Left lung (tissue), 10 donors: ENCODE data around the gene ADH4. TPM values are rescaled to one million over a fixed set of nuclear protein-coding genes. Genes with fewer than 3 reads are reported as not detected.
A peak's percentile ranks its signal among the peaks of the same experiment; 100 is the strongest.
"Not testable (repeated sequence)": the region's sequence is repeated elsewhere in the genome, so short reads cannot be mapped to it uniquely, and the experiment has no call there.

Experiments
- ATAC-seq: fragments of 200-7000 bp; cut with Tn5 transposase; one replicate; pipeline ENCODE4 v1.9.1; 2020; ENCODE audit warnings: moderate library complexity
- DNase-seq, 4 donors: peaks; one replicate each; pipeline ENCODE4 v3.0.0-alpha.2; 2013 to 2020
- H3K27ac ChIP-seq, 2 donors: fragments of 200-600 bp; sonication (generic) in 1 of 2; one replicate each; pipeline versions ENCODE4 v1.5.0 to v1.8.0; 2020 to 2021
- H3K27me3 ChIP-seq, 2 donors: fragments of 200-600 bp; sonication (generic) in 1 of 2; one replicate each; pipeline versions ENCODE4 v1.5.0 to v1.8.0; 2020 to 2021
- H3K36me3 ChIP-seq, 2 donors: fragments of 200-600 bp; sonication (generic) in 1 of 2; one replicate each; pipeline versions ENCODE4 v1.5.0 to v1.8.0; 2020 to 2021
- H3K4me1 ChIP-seq, 2 donors: fragments of 200-600 bp; one replicate each; pipeline ENCODE4 v1.8.0; 2021
- H3K4me3 ChIP-seq, 2 donors: fragments of 200-600 bp; sonication (generic) in 1 of 2; one replicate each; pipeline versions ENCODE4 v1.5.0 to v1.8.0; 2020 to 2021; ENCODE audit warnings: mild to moderate bottlenecking in 1 of 2
- H3K9me3 ChIP-seq, 2 donors: fragments of 200-600 bp; sonication (generic) in 1 of 2; one replicate each; pipeline versions ENCODE4 v1.5.0 to v1.8.0; 2020 to 2021
- intact Hi-C, 2 donors: fragments of 100-400 bp; cut with DNase I; formaldehyde crosslinking; loops; one replicate each; pipeline versions ENCODE4 v1.11.2 to v1.14.2; 2022
- polyA plus RNA-seq, 6 donors: library from polyadenylated mRNA; unstranded; fragments of 120-200 nt; gene quantifications; one replicate each; pipeline ENCODE4 v1.2.1, GENCODE V29; 2013; ENCODE audit not compliant: insufficient read length in 6 of 6
- total RNA-seq, 2 donors: library from RNA; stranded (reverse); fragmentation: NEBNext Ultra II Directional; extraction: Animal tissue kit (Norgen Biotek cat#: 25700); gene quantifications; one replicate each; pipeline ENCODE4 v1.2.1, GENCODE V29; 2021
- TF ChIP-seq, protein P1 (sequence below), 2 donors: fragments of 200-600 bp; sonication (generic) in 1 of 2; IDR thresholded peaks; one replicate each; pipeline versions ENCODE4 v1.5.0 to v1.8.0; 2021; ENCODE audit warnings: antibody characterized with exemption in 2 of 2
- donor health status: DM: no; HTN: yes; CAD: no.
- donor health status: DM: no; HTN: no; CAD: no.

The ADH4 gene
- total and polyA plus RNA-seq, 8 donors: 0.48 to 2.0 (median 1.5) TPM; not detected in 2

- Histone ChIP-seq H3K27ac (no peak overlapping the region), H3K4me1 (no peaks in the 10 kb centered on the region), H3K36me3 (no peaks in the 10 kb centered on the region), H3K27me3 (no peaks in the 10 kb centered on the region), H3K4me3 (no peak overlapping the region), H3K9me3 (no peaks in the 10 kb centered on the region)
- intact Hi-C loops: no loop called here
- ATAC-seq: no peak
- no peak for DNase-seq
- TF ChIP-seq, protein P1, sequence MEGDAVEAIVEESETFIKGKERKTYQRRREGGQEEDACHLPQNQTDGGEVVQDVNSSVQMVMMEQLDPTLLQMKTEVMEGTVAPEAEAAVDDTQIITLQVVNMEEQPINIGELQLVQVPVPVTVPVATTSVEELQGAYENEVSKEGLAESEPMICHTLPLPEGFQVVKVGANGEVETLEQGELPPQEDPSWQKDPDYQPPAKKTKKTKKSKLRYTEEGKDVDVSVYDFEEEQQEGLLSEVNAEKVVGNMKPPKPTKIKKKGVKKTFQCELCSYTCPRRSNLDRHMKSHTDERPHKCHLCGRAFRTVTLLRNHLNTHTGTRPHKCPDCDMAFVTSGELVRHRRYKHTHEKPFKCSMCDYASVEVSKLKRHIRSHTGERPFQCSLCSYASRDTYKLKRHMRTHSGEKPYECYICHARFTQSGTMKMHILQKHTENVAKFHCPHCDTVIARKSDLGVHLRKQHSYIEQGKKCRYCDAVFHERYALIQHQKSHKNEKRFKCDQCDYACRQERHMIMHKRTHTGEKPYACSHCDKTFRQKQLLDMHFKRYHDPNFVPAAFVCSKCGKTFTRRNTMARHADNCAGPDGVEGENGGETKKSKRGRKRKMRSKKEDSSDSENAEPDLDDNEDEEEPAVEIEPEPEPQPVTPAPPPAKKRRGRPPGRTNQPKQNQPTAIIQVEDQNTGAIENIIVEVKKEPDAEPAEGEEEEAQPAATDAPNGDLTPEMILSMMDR (IDR thresholded peaks at IDR 0.05): no peak
Measured at GRCh38 chr4:99103166-99103565, 40.9 kb downstream of the ADH4 start.

DNA sequence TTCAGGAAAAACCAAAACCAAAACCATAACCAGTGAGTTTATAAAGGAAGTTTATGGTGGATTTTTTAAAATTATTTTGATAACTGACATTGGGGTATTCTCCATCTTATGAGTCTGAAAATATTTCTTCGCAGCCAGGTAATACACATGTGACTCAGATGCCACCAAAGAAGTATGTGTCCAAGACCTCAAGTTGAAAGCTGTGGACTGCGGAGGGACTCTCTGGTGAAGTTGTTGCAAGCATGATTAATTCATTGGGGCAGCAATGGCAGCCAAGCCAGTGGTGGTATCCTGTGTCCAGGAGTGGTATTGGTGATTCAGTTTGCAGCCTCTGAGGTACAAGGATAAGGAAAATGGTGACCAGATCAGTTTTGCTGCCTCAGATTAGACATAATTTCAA, 41.5 kb downstream of the ADH4 start:
- TF ChIP-seq, protein P1 (IDR thresholded peaks at IDR 0.05): no peak
- H3K4me1 ChIP-seq: no peaks in the 10 kb centered on the region
- H3K27ac ChIP-seq: no peak overlapping the region
- intact Hi-C loops: no loop called here
- DNase-seq (no peak), ATAC-seq (no peak)
- H3K27me3 ChIP-seq: no peaks in the 10 kb centered on the region
- H3K36me3 ChIP-seq: no peaks in the 10 kb centered on the region
- no peaks in the 10 kb centered on the region for H3K9me3 ChIP-seq
- no peak overlapping the region for H3K4me3 ChIP-seq

DNA sequence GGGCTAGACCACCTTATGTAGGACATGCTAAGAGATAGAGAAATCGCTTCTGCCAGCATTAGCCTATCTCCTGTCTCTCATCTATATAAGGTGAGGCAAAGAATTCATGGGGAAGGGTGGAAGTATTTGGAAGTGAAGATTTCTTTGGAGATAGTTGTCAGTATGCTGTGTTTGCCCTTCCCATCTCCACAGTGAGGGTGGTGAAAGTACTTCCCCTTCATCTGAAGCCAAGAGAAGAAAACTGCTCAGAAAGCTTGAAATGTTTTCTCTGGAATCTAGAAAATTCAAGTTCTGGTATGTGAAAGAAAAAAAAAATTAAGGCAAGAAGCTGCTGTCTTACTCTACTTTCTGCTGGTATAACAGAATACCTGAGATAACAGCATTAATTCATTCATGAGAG, 43.2 kb downstream of the ADH4 start:
- DNase-seq: no peak
- no peak for ATAC-seq
- H3K27me3 ChIP-seq: no peaks in the 10 kb centered on the region
- no peaks in the 10 kb centered on the region for H3K9me3 ChIP-seq
- H3K4me3 ChIP-seq: no peak overlapping the region
- H3K4me1 ChIP-seq: no peaks in the 10 kb centered on the region
- no peak overlapping the region for H3K27ac ChIP-seq
- TF ChIP-seq, protein P1 (IDR thresholded peaks at IDR 0.05): no peak
- H3K36me3 ChIP-seq: no peaks in the 10 kb centered on the region
- intact Hi-C loops: no loop called here

DNA sequence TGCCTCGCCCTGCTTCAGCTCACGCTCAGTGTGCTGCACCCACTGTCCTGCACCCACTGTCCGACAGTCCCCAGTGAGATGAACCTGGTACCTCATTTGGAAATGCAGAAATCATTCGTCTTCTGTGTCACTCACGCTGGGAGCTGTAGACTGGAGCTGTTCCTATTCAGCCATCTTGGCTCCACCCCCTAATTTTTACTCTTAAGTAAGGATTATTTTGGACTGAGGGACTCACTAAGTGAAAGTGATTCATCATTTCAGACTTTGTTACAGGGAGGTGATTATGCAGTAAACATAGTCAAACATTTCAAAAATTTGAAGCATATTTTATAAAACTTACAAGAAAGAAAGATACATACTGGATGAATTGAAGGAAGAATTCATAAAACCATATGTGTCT, 44.3 kb downstream of the ADH4 start:
- H3K27me3 ChIP-seq, H3K4me1 ChIP-seq, H3K27ac ChIP-seq, DNase-seq, intact Hi-C loops, H3K9me3 ChIP-seq, ATAC-seq, H3K4me3 ChIP-seq, H3K36me3 ChIP-seq: not testable (repeated sequence)

DNA sequence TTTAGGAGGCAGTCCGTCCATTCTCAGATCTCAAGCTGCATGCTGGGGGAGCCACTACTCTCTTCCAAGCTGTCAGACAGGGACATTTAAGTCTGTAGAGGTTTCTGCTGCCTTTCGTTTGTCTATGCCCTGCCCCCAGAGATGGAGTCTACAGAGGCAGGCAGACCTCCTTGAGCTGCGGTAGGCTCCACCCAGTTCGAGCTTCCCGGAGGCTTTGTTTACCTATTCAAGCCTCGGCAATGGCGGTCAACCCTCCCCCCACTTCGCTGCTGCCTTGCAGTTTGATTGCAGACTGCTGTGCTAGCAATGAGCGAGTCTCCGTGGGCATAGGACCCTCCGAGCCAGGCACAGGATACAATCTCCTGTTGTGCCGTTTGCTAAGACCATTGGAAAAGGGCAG, 44.8 kb downstream of the ADH4 start:
- no peaks in the 10 kb centered on the region for H3K4me1 ChIP-seq
- no peaks in the 10 kb centered on the region for H3K36me3 ChIP-seq
- intact Hi-C loops: no loop called here
- TF ChIP-seq, protein P1 (IDR thresholded peaks at IDR 0.05): no peak
- ATAC-seq (no peak), DNase-seq (peak in 1 of 4 donors; percentile 37)
- no peak overlapping the region for H3K4me3 ChIP-seq
- H3K9me3 ChIP-seq: no peaks in the 10 kb centered on the region
- no peaks in the 10 kb centered on the region for H3K27me3 ChIP-seq
- no peak overlapping the region for H3K27ac ChIP-seq

DNA sequence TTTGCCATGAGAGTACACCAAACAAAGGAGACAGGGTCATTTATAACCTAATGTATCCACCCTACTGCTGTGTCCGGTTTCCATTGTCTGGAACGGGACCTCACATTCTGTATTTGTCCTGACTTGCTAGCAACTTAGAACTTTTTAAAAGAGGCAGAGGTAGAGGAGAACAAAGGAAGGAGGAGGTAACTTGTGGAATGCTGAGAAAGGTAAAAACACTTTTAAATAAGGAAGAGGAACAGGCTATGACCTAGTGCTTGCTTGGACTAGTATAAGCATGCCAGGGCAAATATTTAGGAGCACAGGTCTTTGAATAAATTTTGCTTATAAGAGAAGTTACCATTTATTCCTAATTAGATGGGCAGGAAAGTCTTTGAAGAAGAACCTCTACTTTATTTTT, 52.3 kb downstream of the ADH4 start:
- H3K9me3 ChIP-seq, H3K27ac ChIP-seq, H3K36me3 ChIP-seq, H3K27me3 ChIP-seq, intact Hi-C loops, DNase-seq, H3K4me3 ChIP-seq, ATAC-seq: not testable (repeated sequence)
- peaks cover 4 to 34% of the 10 kb centered on the region in 2 donors for H3K4me1 ChIP-seq
